GM19239 (cell line): ENCODE data around the gene PLLP.

Experiments used
- DNase-seq: peaks from one replicate; pipeline ENCODE4 v3.0.0; 2011; ENCODE audit warnings: low spot score; ENCODE audit not compliant: insufficient read length
- FAIRE-seq: peaks from 2 replicates; lab custom pipeline; 2011; peaks lifted over from hg19 to GRCh38; lab: Jason Lieb, UNC

Gene PLLP, protein sequence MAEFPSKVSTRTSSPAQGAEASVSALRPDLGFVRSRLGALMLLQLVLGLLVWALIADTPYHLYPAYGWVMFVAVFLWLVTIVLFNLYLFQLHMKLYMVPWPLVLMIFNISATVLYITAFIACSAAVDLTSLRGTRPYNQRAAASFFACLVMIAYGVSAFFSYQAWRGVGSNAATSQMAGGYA

DNA sequence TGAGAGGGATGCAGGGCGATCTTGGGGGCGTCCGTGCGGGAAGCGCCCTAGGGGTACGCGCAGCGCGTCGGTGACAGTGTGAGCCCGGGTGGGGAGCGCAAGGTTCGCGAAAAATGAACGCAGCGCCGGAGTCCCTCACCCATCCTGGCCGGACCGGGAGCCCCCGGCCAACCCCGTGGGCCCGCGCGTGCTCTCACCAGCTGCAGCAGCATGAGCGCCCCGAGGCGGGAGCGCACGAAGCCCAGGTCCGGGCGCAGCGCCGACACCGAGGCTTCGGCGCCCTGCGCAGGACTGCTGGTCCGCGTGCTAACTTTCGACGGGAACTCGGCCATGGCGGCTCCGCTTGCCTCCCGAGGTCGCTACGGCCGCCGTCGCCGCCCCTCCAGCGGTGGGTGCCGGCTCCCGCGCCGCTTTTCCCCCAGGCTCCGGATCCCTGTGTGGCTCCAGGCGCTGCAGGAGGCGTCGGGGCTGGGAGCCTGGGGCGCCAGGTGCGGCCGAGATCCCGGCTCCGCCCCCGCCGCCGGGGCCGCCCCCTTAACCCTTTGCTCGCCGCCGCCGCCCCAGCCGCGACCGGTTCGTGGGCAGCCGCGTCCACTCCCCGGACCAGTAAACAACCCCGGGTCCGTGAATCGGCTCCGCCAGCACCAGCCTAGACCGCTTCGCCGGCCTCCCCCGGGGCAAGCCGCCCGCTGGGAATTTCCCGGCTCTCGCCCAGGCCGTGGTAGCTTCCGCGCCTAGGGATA lies at the start of gene PLLP:
TSS of gene PLLP (minus strand) at position 464 of the 743 bp plus-strand sequence. CDS start at position 332, 132 bp downstream.
- FAIRE-seq (no peak), DNase-seq (no peak)

DNA sequence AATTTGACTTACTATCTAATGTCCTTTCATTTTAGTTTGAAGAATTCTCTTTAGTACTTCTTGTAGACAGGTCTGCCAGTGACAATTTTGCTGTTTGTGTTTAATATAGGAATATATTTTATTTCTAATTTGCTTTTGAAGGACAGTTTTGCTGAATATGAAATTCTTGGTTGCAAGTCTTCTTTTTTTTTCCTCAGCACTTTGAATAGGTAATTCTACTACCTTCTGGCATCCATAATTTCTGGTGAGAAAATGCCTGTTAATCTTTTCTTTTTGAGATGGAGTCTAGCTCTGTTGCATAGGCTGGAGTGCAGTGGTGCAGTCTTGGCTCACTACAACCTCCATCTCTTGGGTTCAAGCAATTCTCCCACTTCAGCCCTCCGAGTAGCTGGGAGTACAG lies 48.9 kb upstream of the PLLP start:
- DNase-seq (no peak), FAIRE-seq (no peak)

DNA sequence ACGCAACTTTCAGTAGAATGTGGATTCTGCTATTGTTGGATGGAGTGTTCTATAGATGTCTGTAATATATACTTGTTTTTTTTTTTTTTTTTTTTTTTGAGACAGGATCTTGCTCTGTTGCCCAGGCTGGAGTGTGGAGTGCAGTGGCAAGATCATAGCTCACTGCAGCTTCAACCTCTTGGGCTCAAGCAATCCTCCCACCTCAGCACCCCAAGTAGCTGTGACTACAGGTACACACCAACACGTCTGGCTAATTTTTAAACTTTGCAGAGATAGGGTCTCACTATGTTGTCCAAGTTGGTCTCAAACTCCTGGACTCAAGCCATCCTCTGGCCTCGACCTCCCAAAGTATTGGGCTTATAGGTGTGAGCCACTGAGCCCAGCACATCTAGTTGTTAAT lies 46.9 kb upstream of the PLLP start:
- no peak for FAIRE-seq
- DNase-seq, result no peak

DNA sequence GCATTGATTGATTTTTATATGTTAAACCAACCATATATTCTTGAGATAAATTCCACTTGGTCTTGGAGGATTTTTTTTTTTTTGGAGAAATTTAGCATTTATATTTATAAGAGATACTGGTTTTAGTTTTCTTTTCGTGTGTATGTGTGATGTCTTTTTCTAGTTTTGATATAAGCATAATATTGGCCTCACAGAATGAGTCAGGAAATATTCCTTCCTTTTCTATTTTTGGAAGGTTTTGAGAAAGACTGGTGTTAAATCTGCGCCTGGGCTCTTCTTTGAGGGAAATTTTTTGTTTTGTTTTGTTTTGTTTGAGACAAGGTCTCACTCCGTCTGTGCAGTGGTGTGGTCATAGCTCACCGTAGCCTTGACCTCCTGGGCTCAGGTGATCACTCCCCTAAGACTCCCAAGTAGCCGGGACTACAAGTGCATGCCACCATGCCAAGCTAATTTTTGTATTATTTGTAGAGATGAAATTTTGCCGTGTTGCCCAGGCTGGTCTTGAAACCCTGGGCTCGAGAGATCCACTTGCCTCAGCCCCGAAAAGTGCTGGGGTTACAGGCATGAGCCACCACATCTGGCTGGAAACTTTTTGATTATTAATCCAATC lies 45.4 kb upstream of the PLLP start:
- DNase-seq (no peak), FAIRE-seq (no peak)

DNA sequence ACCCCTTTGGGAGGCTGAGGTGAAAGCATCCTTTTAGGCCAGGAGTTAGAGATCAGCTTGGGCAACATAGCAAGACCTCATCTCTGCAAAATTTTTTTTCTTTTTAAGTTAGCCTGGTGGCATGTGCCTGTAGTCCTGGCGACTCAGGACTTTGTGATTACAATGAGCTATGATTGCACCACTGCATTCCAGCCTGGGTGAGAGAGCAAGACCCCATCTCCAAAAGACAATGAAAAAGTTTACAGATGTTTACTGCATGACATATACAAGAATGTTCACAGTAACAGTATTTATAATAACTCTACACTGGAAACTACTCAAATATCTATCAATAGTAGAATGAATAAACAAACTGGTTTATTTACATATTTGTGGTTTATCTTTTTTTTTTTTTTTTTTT lies 41.0 kb upstream of the PLLP start:
- FAIRE-seq, result no peak

DNA sequence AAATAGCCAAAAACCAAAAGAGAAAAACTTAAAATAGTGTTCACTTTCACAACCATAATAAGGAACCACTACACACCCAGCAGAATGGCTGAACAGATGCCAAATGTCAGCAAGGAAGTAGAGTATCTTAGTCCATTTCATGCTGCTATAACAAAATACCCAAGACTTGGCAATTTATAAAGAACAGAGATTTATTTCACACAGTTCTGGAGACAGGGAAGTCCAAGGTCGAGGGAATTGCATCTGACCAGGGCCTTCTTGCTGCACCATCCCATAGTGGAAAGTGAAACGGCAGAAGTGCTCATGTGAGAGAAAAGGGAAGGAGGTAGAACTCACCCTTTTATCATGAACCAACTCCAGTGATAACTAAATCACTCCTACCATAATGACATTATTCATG lies 40.3 kb upstream of the PLLP start:
- FAIRE-seq, result no peak
- DNase-seq, result no peak

More for the DNA sequence above, 41.0 kb upstream of the PLLP start:
- no peak for DNase-seq

DNA sequence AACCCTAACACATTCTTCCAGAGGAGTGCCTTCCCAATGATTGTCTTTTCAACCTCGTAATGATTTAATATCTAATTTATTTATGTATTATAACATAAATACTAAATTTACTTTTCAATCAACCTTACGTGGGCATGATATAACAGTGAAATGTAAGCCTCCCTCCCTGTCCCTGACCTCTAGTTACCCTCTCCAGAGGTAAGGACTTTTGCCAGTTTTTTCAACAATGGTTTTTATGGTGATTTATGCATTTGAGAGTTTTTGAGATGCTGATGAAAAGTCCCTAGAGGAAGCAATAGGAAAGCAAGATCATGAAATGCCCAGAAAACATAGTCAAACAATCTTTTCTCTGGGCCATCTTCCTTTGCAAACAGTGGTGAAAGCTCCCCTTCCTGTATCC lies 35.2 kb upstream of the PLLP start:
- FAIRE-seq, result no peak

DNA sequence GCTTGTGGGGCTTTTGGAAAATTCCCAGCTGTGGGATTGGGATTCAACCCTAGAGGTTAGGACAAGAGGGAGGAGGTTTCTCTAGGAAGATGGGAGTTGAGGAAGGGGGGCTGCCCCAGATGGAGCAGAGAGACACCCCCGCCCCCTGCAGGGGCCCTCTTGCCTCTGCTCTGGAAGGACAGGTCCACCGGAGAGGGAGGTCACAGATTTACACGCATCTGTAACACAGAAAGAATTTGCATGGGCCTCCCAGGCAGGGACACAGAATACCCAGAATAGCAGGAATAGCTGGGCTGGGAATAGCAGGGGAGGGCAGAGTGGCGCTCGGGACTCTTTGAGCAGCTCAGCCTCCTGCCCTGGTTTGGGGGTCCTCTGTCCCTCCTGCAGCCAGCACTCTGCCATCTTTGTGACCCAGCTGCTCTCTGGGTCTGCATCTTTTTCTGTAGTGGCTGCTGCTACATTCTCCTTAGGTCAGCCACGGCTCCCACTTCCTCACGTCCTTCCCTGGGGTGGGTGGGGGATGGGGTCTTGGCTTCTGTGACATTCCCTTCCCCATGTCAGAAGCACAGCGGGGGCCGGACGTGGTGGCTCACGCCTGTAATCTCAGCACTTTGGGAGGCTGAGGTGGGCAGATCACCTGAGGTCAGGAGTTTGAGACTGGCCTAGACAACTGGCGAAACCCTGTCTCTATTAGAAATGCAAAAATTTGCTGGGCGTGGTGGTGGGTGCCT lies 33.9 kb upstream of the PLLP start:
- DNase-seq (no peak), FAIRE-seq (no peak)

More for the DNA sequence above, 35.2 kb upstream of the PLLP start:
- DNase-seq, result no peak

DNA sequence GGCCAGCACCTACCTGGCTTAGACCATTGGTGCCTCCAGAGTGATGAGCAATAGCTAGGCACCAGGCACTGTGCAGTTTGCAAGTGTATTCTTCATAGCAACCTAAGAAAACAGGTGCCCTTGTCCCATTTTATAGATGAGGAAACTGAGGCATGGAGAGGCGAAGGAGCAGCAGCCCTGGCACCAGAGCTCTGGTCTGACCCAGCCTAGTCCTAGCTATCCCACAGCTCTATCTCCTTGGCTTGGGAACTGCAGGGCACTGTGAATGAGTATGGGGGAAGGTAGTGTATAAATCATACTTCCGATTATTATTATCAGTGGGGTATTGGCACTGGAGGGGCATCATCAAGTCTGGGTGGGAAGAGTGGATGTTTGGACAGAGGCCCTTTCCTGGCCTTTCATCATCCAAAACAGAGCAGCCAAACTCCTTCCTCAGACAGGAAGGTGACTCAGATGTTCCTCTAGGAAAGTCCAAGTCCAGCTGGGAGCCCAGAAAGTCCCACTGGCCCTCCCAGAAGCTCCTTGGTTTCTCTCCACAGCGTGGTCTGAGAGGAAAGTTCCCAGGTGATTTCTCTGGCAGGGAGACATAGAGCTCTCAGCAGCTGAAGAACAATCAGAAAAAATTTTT lies 32.0 kb upstream of the PLLP start:
- no peak for DNase-seq
- FAIRE-seq, result no peak

DNA sequence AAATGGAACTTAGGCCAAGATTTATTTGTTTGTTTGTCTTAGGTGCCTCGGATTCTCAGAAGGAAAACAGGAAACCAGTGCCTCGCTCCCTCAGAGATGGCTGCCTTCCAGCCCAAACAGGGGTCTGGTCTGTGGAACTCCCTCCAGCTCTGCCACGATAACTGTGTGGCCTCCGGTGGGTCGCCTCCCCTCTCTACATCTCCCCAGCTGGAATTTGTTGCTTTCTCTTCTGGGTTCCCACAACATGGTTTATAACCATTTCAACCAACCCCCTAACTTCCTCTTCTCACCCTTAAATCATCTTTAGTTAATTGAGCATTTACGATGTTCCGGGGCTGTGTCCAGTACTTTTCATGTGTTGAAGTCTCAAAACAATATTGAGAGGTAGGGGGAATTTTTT lies 30.9 kb upstream of the PLLP start:
- DNase-seq (no peak), FAIRE-seq (peak; percentile 4)

DNA sequence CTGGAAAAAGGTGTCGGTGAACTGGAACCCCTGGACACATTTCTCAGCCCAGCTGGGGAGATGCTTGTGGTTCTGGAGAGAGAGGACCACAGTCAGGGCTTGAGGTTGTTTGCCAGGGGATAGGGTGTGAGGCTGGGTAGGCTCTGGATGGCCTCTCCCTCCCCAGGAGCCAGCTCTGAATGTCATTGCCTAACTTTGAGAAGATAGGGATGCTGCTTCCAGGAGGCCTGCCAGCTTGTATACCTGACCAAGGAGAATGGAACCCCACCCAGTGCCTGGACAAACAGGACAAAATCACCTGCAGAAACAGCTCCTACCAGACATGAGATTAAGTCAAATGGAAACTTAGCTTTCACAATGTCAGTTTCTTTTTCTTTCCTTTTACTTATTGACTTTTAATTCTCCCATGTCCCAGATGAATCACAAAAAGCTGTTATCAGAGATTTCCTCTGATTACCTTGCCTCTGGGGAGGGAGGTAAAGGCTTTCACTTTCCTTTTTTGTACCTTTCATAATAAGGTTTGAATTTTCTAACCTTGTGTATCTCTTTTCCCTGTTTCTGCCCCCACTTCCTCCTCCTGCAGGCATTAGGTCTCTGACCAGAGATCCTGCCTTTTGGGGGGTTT lies 29.8 kb upstream of the PLLP start:
- DNase-seq (no peak), FAIRE-seq (peak; percentile 85)

DNA sequence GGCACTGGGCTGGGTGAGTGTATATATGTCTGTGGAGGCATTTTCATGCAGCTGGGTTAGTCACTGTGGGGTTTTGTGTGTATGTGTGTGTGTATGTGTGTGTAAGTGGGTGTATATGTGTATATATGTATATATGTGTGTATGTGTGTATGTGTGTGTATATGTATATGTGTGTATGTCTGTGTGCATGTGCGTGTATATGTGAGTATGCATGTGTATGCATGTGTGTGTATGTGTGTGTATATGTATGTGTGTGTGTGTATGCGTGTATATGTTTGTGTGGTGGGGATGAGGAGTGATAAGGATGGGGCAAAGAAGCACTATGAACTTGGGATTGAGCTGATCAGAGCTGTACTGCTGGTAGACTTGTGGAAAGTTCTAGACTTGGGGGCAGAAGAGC lies 29.0 kb upstream of the PLLP start:
- no peak for DNase-seq
- FAIRE-seq, result no peak

DNA sequence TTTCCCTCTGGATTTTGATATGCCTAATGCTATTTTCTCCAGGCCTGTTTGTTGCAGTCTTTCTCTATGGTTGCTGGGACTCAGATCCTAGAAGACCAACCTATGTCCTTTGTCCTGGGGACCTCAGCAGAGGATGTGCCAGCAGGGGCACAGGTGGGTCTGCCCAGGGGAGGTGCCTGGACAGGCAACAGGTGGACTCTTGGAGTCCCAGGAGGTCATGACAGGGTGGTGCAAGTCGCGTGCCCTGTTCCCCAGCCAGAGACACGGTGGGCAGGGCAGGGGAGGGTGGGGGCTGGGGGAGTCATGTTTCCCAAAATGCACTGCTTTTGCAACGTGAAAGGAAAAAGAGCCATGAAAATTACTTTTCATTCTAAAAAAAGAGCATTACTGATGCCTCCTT lies 26.3 kb upstream of the PLLP start:
- FAIRE-seq (no peak), DNase-seq (no peak)

DNA sequence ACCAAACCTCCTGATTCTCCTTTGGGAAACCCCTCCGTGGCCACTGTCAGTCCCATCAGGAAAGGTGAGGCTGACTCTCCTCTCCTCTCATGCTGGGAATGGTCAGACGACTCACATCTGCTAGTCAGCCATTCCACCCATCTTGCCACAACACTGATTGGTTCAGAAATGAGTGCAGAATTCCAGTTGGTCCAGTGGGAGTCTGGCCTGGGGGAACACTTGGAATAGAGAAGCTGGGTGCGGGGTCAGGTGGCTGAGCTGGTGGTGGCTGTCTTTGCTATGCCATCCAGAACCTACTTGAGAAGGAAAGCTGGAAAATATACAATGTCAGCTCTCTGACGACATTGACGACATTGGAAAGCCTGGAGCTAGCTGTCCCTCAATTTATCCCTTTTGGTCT lies 23.6 kb upstream of the PLLP start:
- DNase-seq, result no peak
- no peak for FAIRE-seq

DNA sequence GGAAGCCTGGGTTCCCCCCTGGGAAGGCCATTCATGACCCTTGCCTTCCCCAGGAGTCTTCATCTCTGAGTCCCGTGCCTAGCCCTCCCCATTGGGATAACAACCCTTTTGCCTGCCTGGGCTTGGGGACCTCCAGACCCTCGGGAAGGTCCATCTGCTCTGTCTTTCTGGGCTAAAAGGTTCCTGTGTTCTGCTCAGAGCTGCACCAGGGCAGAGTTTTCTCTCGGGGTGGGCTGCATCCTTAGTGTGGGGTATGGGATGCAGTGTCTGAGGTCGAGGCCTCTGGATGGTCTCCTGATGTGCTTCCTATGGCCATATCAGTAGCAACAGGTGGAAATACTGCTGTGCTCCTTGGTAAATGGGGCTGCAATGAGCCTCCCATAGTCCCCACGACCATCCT lies 22.9 kb upstream of the PLLP start:
- FAIRE-seq, result no peak
- DNase-seq, result no peak

DNA sequence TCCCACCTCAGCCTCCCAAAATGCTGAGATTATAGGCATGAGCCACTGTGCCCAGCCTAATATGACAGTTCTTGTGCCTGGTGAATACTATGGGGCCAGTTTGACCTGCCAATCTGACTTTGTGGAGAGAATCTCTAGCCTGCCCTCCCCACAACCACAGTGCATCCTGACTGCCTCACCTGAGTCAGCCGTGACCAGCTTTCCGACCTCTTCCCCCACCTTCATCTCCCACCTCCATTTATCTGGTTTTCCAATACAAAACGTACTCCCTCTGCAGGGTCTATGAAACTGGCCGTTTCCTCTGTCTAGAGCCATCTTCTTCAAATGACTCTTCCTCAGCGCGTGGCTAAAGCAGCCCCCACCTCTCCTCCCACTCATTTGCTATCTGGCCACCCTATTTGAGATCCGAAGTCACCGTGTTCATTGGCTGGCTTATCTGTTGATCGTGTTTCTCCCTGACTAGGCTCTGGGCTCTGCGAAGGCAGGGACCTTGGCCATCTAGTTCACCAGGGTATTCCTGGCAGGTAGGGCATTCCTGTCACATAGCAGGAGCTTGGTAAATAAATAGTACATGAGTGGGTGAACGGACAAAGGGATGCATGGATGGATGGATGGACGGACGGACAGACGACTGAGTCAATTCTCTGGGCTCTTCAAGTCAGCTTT lies 22.3 kb upstream of the PLLP start:
- FAIRE-seq, result no peak
- DNase-seq, result no peak

DNA sequence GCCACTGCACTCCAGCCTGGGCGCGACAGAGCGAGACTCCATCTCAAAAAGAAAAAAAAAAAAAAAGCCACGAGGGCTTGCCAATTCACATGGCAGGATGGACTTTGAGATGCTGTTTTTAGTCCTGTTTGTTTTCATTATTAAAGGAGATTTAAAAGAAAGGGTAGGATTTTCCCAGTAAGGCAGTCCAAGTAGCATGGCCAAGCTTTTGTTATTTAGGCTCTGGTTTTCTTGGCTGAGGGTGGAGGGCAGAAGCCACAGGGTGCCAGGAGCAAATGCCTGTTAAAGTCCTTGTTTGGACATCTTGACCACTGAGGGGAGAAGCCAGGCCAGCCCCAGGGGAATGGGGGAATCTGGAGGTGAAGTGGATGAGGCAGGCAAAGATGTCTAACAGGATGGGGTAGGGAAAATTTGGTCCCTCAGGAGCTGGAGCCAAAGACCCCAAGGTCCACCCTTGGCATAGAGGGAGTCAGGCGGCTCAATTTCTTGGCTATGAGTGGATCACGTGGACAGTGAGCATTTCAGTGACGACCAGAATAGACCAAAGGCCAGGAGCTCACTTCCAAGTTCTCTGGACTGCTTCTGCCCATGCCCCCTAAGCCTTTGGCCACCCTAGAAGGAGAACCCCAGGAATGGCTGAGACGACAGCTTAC lies 20.8 kb upstream of the PLLP start:
- FAIRE-seq (no peak), DNase-seq (no peak)

DNA sequence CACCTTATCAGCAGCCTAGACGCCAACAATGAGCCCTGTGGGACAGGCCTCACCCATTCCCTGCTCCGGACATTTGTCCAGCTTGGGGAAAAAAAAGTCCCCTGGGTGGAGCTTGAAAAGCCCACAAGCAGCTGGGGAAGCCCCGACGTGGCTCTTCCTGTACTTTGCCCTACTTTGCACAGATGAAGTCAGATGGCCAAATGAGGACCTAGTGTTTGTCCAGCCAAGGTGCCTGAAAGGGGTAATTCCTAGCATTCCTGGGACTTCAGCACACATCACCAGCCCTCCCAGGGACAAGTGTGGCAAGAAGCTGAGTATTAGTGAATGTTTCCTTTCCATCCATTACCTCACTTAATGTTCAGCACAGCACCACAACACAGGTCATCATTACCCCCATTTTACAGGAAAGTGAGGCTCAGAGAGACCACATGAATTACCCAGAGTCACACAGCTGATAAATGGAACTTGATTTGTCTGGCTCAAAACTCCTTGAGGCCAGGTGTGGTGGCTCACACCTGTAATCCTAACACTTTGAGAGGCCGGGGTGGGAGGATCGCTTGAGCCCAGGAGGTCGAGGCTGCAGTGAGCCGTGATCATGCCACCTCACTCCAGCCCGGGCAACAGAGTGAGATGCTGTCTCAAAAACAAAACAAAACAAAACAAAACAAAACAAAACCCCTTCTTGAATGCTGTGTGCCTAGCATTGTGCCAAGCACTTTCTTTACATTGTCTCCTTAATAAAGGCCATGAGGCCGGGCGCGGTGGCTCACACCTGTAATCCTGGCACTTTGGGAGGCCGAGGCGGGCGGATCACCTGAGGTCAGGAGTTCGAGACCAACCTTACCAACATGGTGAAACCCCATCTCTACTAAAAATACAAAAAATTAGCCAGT lies 19.9 kb upstream of the PLLP start:
- FAIRE-seq, result no peak
- DNase-seq, result no peak
